Measurements from ENCODE around the gene LYST. TPM values are rescaled to one million over a fixed set of nuclear protein-coding genes. Genes with fewer than 3 reads are reported as not detected.

The LYST gene
- polyA plus RNA-seq, 3 donors = 3.1 to 9.4 (median 7.9) TPM

DNA sequence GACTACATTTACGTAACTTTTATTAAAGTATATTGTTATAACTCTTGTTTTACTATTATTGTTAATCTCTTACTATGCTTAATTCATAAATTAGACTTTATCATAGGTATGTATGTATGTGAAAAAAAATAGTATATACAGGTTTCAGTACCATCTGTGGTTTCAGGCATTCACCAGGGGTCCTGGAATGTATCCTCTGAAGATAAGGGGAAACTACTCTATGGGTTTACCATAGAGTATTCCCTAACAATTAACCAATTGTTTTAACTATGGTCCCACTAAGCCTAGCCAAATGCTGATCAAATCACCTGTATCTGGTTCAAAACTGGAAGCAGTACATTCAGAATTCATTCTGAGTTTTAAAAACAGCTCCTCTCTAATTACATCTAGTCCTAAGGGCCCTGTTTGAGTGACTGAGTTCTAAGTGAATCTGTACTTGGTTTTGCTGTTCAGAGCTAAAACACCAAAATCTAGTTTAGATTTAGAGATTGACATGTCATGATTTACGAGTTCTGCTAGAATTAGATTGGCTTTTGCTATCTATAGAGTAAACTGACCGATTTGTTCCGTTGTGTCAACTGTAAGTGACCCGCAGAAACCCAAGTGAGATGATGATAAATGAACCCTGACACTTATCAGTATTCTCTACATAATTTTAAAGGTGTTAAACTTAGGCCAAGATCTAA lies 123.6 kb downstream of the LYST start:
- H3K27ac ChIP-seq (ENCODE audit: low read depth, low read length) = no peak overlapping the region
- WGBS, 3 donors = 81 to 94% (median 86%) methylated on average over 5 of the region's 5 CpGs

DNA sequence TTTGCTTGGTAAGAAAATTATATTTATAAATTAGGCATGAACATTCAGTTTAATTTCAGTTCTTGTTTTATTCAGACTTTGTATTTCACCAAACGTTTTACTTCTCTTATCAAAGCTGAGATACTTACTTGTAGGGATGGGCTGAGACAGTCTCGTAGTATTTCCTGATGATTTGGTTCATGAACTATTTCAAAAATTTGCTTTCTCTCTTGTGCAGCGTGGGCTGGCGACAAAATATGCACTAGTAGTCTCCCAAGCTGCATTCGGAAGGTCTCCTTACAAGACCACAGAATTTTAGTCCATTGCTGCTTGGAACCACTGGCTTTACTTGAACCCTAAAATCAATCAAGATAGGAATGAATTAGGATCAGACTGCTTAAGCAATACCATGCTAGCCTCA lies 125.4 kb downstream of the LYST start:
- WGBS, 3 donors = 72 to 84% (median 78%) methylated on average over 5 of the region's 5 CpGs
- H3K27ac ChIP-seq (ENCODE audit: low read depth, low read length) = no peak overlapping the region

- no peak overlapping the region for H3K27ac ChIP-seq (ENCODE audit: low read depth, low read length)
- WGBS, 3 donors = 59 to 71% (median 67%) methylated on average over 6 of the region's 6 CpGs
Measured at GRCh38 chr1:235739631-235740030, 127.1 kb downstream of the LYST start.

DNA sequence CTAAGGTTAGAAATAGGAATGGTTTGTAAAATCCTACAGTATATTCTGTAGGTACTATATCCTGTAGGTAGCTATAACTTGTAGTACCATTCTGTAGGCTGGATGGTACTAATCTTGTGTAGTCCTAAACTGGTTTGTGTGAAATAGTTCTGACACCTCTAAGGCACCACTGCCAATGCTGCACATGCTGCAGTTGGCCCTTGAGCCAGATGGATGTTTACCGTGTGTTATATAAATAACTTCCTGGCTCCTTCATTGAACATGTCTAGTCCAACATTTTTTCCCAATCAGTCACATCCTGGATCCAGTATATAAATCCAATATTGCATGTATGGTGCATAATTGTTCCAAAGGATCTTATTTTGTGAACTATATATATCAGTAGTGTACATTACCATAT lies 127.6 kb downstream of the LYST start:
- WGBS, 3 donors = 20 to 67% (median 29%) methylated on average over 1 of the region's 1 CpG

GRCh38 chr1:235737751-235738150 lies 129.0 kb downstream of the LYST start:
- no peak overlapping the region for H3K27ac ChIP-seq (ENCODE audit: low read depth, low read length)
- WGBS, 3 donors = 93 to 98% (median 97%) methylated on average over 13 of the region's 13 CpGs

More for the DNA sequence above, 127.6 kb downstream of the LYST start:
- H3K27ac ChIP-seq (ENCODE audit: low read depth, low read length) = no peak overlapping the region

DNA sequence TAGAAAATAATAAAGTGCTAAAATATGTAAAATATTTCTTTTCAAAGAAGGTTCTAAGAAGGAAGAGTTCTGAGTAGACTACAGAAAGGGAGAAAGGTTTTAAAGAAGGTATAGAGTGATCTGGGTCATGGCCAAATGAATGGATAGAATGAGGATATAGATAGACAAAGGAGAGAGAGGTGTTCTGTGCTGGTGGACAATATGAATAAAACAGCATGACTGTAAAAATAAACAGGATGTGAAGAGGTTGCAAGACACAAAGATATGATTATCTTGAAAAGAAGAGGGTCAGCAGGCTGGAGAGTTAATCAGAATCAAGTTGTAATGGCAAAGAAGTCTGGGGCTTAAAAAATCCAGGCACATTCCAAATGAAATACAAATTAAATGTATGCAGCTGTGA lies 130.4 kb downstream of the LYST start:
- H3K27ac ChIP-seq (ENCODE audit: low read depth, low read length) = no peak overlapping the region

DNA sequence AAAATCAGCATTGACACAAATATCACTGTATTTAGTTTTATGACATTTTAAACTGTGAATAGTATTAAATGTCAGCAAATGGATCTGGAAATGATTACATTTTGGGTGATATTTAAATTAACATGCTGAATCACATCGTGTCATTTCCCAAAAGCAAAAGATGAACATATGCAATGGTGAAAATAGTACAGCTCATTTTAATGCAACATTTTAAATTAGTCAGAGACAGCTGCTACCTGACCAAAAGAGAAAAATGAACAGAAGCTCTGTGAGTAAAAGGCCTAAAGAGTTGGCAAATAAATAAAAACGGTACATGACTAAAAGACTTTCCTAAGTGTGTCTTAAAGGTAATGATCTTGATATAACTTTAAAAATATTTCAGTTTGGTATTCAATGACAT lies 131.1 kb downstream of the LYST start:
- H3K27ac ChIP-seq (ENCODE audit: low read depth, low read length) = no peak overlapping the region
- 91 to 93% (median 92%) methylated on average over 2 of the region's 2 CpGs for WGBS, 3 donors

DNA sequence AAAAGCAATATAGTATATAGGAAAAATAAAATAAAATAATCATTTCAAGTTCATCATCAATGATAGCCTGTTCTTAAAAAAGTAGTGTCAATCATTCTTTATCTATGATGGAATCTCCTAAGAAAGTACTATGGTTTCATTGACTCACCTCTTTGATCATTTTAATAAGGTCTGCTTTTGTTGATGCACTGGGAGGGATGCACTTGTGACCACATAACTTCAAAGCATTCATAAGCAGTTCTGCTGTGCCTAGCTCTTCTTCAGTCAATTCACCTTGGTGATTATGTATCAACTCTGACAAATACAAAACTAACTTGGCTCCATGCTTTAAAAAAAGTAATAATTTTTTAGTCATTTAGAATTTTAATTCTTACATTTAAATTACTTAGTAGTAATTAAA lies 132.4 kb downstream of the LYST start:
- H3K27ac ChIP-seq (ENCODE audit: low read depth, low read length) = no peak overlapping the region

DNA sequence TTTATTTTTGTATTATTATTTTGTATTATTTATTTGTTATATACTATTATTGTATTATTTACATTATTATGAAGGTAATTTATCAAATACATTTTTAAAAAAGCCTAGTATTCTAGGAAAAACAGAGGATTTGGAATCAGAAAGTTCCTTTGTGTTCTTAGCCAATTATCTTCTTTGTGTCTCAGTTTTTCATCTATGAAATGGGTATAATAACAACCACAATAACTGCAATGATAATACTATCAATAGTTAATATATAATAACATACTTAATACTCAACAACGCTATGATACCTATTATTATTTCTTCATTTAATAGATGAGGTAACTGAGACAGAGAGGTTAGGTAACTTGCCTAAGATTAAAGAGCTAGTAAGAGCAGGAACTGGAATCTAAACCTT lies 136.7 kb downstream of the LYST start:
- 90 to 100% (median 95%) methylated on average over 1 of the region's 1 CpG for WGBS, 3 donors
- H3K27ac ChIP-seq (ENCODE audit: low read depth, low read length) = no peak overlapping the region

- no peak overlapping the region for H3K27ac ChIP-seq (ENCODE audit: low read depth, low read length)
- 86 to 98% (median 92%) methylated on average over 1 of the region's 1 CpG for WGBS, 3 donors
Measured at GRCh38 chr1:235726557-235726956, 140.1 kb downstream of the LYST start.

DNA sequence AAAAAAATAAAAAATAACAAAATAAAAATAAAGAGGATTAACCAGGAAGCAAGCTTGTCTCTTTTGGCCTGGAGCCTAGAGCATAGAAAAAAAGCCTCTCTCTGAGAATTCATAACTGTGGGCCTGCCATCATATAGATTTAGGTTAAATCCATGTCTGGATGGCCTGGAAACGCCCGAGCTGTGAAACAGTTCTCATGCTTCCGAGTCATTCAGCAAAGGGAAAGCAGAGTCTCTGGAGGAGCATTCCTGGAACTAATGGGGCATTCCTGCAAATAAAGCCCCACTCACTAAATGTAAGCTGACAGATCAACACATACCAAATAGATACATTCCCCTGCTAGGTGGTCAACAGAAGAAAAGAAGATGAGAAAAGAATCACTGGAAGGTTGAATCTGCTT lies 141.3 kb downstream of the LYST start:
- 65 to 78% (median 78%) methylated on average over 3 of the region's 3 CpGs for WGBS, 3 donors
- H3K27ac ChIP-seq (ENCODE audit: low read depth, low read length) = no peak overlapping the region

DNA sequence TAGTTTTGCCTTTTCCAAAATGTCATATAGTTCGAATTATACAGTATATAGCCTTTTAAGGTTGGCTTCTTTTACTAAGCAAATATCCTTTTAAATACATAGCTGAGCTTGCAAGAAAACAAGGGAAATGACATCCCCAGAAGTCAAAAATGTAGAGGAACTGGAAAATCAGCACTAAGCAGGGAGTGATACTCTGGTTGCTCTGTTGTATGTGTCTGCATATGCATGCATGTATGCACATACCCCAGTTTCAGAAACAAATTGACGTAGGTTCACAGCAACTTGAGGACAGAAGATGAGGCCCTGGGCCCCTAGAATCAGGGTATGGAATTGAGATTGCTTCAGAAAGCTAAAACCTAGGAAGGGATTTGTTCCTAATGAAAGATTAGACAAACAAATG lies 142.0 kb downstream of the LYST start:
- WGBS, 3 donors = 94 to 97% (median 96%) methylated on average over 2 of the region's 2 CpGs
- no peak overlapping the region for H3K27ac ChIP-seq (ENCODE audit: low read depth, low read length)

DNA sequence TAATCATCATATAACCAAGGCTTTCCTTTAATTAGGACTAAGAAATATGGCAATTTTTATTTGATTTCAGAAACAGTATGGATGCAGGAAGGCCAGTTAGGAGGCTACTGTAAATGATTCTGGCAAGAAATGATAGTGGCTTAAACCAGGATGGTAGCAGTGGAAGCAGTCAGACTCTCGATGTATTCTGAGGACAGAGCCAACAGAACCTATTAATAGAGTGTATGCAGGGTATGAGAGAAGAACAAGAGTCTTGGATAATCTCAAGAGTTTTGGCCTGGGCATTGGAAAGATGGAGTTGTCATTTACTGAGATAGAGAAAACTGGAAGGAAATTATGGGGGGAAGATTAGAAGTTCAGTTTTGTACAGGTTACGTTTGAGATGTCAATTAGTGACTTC lies 143.8 kb downstream of the LYST start:
- 97 to 99% (median 98%) methylated on average over 2 of the region's 2 CpGs for WGBS, 3 donors
- H3K27ac ChIP-seq (ENCODE audit: low read depth, low read length) = no peak overlapping the region

DNA sequence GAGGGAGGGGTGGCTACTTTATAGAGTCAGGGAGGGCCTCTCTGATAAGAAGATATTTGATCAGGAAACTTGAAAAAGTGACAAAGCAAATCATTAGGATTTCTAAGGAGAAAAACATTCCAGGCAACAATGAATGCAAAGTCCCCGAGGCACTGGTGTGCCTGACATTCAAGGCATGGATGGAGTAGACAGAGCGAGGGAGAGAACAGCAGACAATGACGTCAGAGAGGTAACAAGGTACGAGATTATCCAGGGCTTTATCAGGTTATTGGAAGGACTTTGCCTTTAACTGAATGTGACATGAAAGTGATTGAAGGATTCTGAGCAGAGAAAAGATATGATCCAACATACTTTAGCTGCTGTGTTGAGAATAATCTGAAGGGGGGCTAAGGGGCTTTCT lies 144.7 kb downstream of the LYST start:
- H3K27ac ChIP-seq (ENCODE audit: low read depth, low read length) = no peak overlapping the region
- WGBS, 3 donors = 68 to 93% (median 92%) methylated on average over 4 of the region's 4 CpGs

DNA sequence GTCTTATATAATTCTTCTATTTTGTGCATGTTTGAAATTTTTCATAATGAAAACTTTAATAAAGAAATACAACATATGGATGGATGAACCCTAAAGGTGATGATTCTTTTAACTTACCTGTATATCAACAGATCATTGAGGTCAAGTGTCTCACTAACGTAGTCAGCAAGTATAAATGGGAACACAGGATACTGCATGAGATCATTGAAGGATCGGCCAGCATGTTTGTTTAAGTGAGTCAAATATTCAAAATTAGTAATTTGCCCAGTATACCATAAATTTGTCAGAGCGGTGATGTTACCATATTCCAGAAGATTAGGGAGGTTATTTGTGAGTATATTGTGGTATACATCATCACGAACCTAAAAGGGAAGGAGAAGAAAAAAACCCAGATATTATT lies 146.2 kb downstream of the LYST start:
- H3K27ac ChIP-seq (ENCODE audit: low read depth, low read length) = no peak overlapping the region
- 90 to 98% (median 93%) methylated on average over 4 of the region's 4 CpGs for WGBS, 3 donors

DNA sequence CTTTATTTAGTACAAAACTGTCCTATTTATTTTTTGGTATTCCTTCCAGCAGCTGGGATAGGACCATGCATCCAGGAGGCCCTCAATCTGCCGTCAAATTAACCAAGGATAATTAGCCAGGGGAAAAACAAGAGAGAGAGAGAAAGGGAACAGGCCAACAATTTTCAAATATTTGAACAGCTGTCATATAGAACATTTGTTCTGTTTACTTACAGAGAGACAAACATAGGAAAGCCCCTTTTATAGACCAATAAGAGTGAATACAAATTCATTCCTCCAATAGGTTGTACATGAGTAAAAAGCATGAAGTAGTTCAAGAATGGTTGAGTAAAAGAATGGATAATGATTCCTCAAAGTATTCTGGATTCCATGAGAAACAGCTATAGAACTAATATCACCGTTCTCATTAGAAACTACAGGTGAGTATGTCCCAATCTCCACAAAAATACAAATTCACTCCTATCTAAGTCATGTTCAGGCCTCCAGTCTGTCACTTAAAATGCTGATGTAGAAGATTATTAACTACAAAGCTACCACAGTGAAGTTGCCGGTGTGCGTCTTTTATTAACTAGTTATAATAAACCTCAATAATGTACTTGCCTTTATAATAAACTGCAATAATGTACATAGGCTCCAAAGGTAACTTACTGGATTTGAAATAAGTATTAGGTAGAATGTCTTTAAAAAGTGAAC lies 152.4 kb downstream of the LYST start:
- 41 to 95% (median 95%) methylated on average over 4 of the region's 4 CpGs for WGBS, 3 donors
- H3K27ac ChIP-seq (ENCODE audit: low read depth, low read length) = no peak overlapping the region

- 97 to 100% (median 100%) methylated on average over 1 of the region's 1 CpG for WGBS, 3 donors
- no peak overlapping the region for H3K27ac ChIP-seq (ENCODE audit: low read depth, low read length)
Measured at GRCh38 chr1:235712812-235713211, 153.9 kb downstream of the LYST start.

DNA sequence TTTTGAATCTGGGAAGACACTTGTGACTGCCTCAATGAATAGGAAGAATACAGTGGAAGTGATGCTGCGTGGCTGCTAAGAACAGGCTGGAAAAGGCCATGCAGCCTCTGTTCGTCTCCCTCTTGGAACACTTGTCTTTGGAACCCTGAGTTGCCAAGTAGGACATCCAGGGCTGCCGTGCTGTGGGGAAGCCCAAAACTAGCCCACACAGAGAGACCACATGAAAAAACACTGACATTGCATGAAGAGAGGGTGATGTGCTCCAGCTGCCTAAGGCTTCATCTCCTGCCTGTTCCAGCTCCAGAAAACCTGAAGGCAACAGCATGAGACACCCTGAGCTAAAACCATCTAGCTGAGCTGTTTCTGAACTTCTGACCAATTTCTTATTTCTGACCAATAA lies 156.0 kb downstream of the LYST start:
- WGBS, 3 donors = 59 to 81% (median 76%) methylated on average over 3 of the region's 3 CpGs
- no peak overlapping the region for H3K27ac ChIP-seq (ENCODE audit: low read depth, low read length)

DNA sequence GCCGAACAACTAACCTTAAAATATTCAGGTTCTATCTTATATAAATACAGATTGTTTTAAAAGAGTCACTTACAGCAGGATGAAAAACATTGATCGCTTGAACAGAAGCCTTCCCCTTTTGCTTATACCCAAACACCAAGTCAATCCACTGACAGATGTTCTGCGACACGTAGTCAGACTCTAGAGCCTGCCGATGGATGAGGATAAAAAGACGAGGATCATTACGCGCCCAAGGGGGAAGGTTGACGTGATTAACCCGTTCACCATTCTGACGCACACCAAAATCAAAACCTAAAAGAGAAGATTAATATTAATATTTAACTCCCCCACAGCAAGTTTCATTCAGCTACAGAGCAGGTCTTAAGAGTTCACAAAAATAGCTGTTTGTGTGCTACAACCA lies 157.7 kb downstream of the LYST start:
- 77 to 93% (median 90%) methylated on average over 11 of the region's 11 CpGs for WGBS, 3 donors
- no peak overlapping the region for H3K27ac ChIP-seq (ENCODE audit: low read depth, low read length)

- H3K27ac ChIP-seq (ENCODE audit: low read depth, low read length) = no peak overlapping the region
- 43 to 84% (median 83%) methylated on average over 4 of the region's 4 CpGs for WGBS, 3 donors
Measured at GRCh38 chr1:235708390-235708962, 158.2 kb downstream of the LYST start.

Data from adipose tissue (tissue), 3 donors.